ENCODE results near the gene TMPRSS6.

TMPRSS6 gene

GRCh38 chr22:37048133-37048532, 61.4 kb downstream of the TMPRSS6 start:
- DNase-seq (ENCODE audit: low read depth in 2 of 2), result no peak
- no peak for TF ChIP-seq CTCF (IDR thresholded peaks at IDR 0.05; ENCODE audit: low read depth, low read length)
- no peak overlapping the region for H3K4me3 ChIP-seq (replicated peaks in 1 of 2; ENCODE audit: low read depth in 2 of 2, low read length in 2 of 2)

GRCh38 chr22:37047006-37047405, 62.5 kb downstream of the TMPRSS6 start:
- no peak overlapping the region for H3K4me3 ChIP-seq (replicated peaks in 1 of 2; ENCODE audit: low read depth in 2 of 2, low read length in 2 of 2)
- no peak for TF ChIP-seq CTCF (IDR thresholded peaks at IDR 0.05; ENCODE audit: low read depth, low read length)
- DNase-seq (ENCODE audit: low read depth in 2 of 2), result no peak

GRCh38 chr22:37046589-37046988, 62.9 kb downstream of the TMPRSS6 start:
- no peak for DNase-seq (ENCODE audit: low read depth in 2 of 2)
- no peak for TF ChIP-seq CTCF (IDR thresholded peaks at IDR 0.05; ENCODE audit: low read depth, low read length)
- H3K4me3 ChIP-seq (replicated peaks in 1 of 2; ENCODE audit: low read depth in 2 of 2, low read length in 2 of 2), result no peak overlapping the region

- peak; percentile 80 for TF ChIP-seq CTCF (IDR thresholded peaks at IDR 0.05; ENCODE audit: low read depth, low read length)
- no peak overlapping the region for H3K4me3 ChIP-seq (replicated peaks in 1 of 2; ENCODE audit: low read depth in 2 of 2, low read length in 2 of 2)
- DNase-seq (ENCODE audit: low read depth in 2 of 2), result peak; percentile 65 to 66
Measured at GRCh38 chr22:37045958-37046357, 63.6 kb downstream of the TMPRSS6 start.

- H3K4me3 ChIP-seq (replicated peaks in 1 of 2; ENCODE audit: low read depth in 2 of 2, low read length in 2 of 2), result no peak overlapping the region
- no peak for TF ChIP-seq CTCF (IDR thresholded peaks at IDR 0.05; ENCODE audit: low read depth, low read length)
- no peak for DNase-seq (ENCODE audit: low read depth in 2 of 2)
Measured at GRCh38 chr22:37044634-37045625, 64.6 kb downstream of the TMPRSS6 start.

- peak; percentile 61 for DNase-seq (ENCODE audit: low read depth in 2 of 2)
- TF ChIP-seq CTCF (IDR thresholded peaks at IDR 0.05; ENCODE audit: low read depth, low read length), result peak; percentile 70
- H3K4me3 ChIP-seq (replicated peaks in 1 of 2; ENCODE audit: low read depth in 2 of 2, low read length in 2 of 2), result no peak overlapping the region
Measured at GRCh38 chr22:37043828-37044538, 65.5 kb downstream of the TMPRSS6 start.
